IMR-90 (cell line): ENCODE results near the gene ERC2. TPM values are rescaled to one million over a fixed set of nuclear protein-coding genes. Genes with fewer than 3 reads are reported as not detected.
A peak's percentile ranks its signal among the peaks of the same experiment; 100 is the strongest.
"Not testable (repeated sequence)": the region's sequence is repeated elsewhere in the genome, so short reads cannot be mapped to it uniquely, and the experiment has no call there.

Source experiments
- ATAC-seq: fragments of 200-7000 bp; cut with Tn5 transposase; 2 replicates; pipeline ENCODE4 v1.9.1; 2020; ENCODE audit warnings: low read depth, mild to moderate bottlenecking, moderate library complexity
- BruUV-seq: library from RNA; stranded (reverse); fragments of 400-500 nt; replicated peaks from 2 replicates; lab custom pipeline; 2021; lab: Mats Ljungman, UMichigan
- CTCF ChIA-PET: fragments of 300-600 bp; formaldehyde crosslinking; extraction: SDS; loops from one replicate; lab custom pipeline; 2021; ENCODE audit warnings: antibody characterized with exemption; lab: Yijun Ruan, JAX
- POLR2A ChIA-PET: fragments of 300-600 bp; sonication (Branson Sonifier 250); formaldehyde crosslinking; loops from one replicate; lab custom pipeline; 2022; ENCODE audit warnings: antibody characterized with exemption; ENCODE audit not compliant: unreplicated experiment; lab: Charles Lee
- DNase-seq: peaks from one replicate; pipeline ENCODE4 v3.0.0; 2013
- H2AFZ ChIP-seq: replicated peaks from 2 replicates; pipeline ENCODE3; 2013; ENCODE audit warnings: low read length, mild to moderate bottlenecking; ENCODE audit not compliant: poor library complexity
- H2AK5ac ChIP-seq: 2 replicates; pipeline ENCODE4 v1.6.1; 2013; ENCODE audit warnings: low read depth, low read length, inconsistent platforms
- H2AK9ac ChIP-seq: replicated peaks from 2 replicates; pipeline ENCODE3; 2013; ENCODE audit warnings: mild to moderate bottlenecking, low read depth, low read length, moderate library complexity; ENCODE audit not compliant: poor library complexity
- H2BK120ac ChIP-seq: 2 replicates; pipeline ENCODE4 v1.6.1; 2013; ENCODE audit warnings: low read depth, low read length, inconsistent platforms
- H2BK15ac ChIP-seq: 3 replicates; pipeline ENCODE4 v1.6.1; 2013; ENCODE audit warnings: low read depth, low read length, inconsistent platforms
- H2BK20ac ChIP-seq: 2 replicates; pipeline ENCODE4 v1.6.1; 2013; ENCODE audit warnings: low read depth, mild to moderate bottlenecking, inconsistent platforms, low read length, moderate library complexity
- H2BK5ac ChIP-seq: 2 replicates; pipeline ENCODE4 v1.6.1; 2013; ENCODE audit warnings: mild to moderate bottlenecking, low read depth, low read length, inconsistent platforms; ENCODE audit not compliant: poor library complexity, severe bottlenecking
- H3K14ac ChIP-seq: replicated peaks from 2 replicates; pipeline ENCODE4 v1.6.1; 2013; ENCODE audit warnings: low read depth, low read length, inconsistent platforms
- H3K18ac ChIP-seq: 2 replicates; pipeline ENCODE4 v1.6.1; 2013; ENCODE audit warnings: low read depth, low read length, control low read depth
- H3K23ac ChIP-seq: 2 replicates; pipeline ENCODE4 v1.6.1; 2013; ENCODE audit warnings: low read depth, low read length, inconsistent platforms
- H3K27ac ChIP-seq: 2 replicates; pipeline ENCODE4 v1.5.1; 2013; ENCODE audit warnings: mild to moderate bottlenecking, control low read depth, low read length; ENCODE audit not compliant: insufficient read depth
- H3K27me3 ChIP-seq: 2 replicates; pipeline ENCODE4 v1.6.1; 2013; ENCODE audit warnings: low read length; ENCODE audit not compliant: control insufficient read depth, insufficient read depth
- H3K36me3 ChIP-seq: 2 replicates; pipeline ENCODE4 v1.6.1; 2013; ENCODE audit warnings: low read length, mixed read lengths; ENCODE audit not compliant: control insufficient read depth, insufficient read depth
- H3K4ac ChIP-seq: 2 replicates; pipeline ENCODE4 v1.6.1; 2013; ENCODE audit warnings: low read depth, low read length, inconsistent platforms
- H3K4me1 ChIP-seq: 2 replicates; pipeline ENCODE4 v1.6.1; 2013; ENCODE audit warnings: low read length, mixed read lengths; ENCODE audit not compliant: control insufficient read depth, insufficient read depth
- H3K4me2 ChIP-seq: 2 replicates; pipeline ENCODE4 v1.6.1; 2013; ENCODE audit warnings: low read depth, mild to moderate bottlenecking, control low read depth, low read length, moderate library complexity
- H3K4me3 ChIP-seq: 2 replicates; pipeline ENCODE4 v1.5.1; 2013; ENCODE audit warnings: low read depth, mild to moderate bottlenecking, control low read depth, low read length, moderate library complexity; ENCODE audit not compliant: insufficient read depth
- H3K56ac ChIP-seq: 2 replicates; pipeline ENCODE4 v1.6.1; 2013; ENCODE audit warnings: low read length, inconsistent platforms; ENCODE audit not compliant: insufficient read depth; ENCODE audit errors: extremely low read depth
- H3K79me1 ChIP-seq, 2 experiments: 2 replicates each; pipeline ENCODE4 v1.6.1; 2013; ENCODE audit warnings: low read length in 2 of 2, inconsistent platforms in 1 of 2, low read depth in 1 of 2
- H3K9ac ChIP-seq: 2 replicates; pipeline ENCODE4 v1.6.1; 2013; ENCODE audit warnings: low read depth, low read length, control low read depth
- H3K9me1 ChIP-seq: 2 replicates; pipeline ENCODE4 v1.6.1; 2013; ENCODE audit warnings: low read length, inconsistent platforms; ENCODE audit not compliant: insufficient read depth
- H3K9me3 ChIP-seq: 2 replicates; pipeline ENCODE4 v1.6.1; 2013; ENCODE audit warnings: low read length; ENCODE audit not compliant: control insufficient read depth, insufficient read depth
- H4K20me1 ChIP-seq: 2 replicates; pipeline ENCODE4 v1.6.1; 2013; ENCODE audit warnings: low read length, inconsistent platforms; ENCODE audit not compliant: insufficient read depth
- H4K5ac ChIP-seq: 2 replicates; pipeline ENCODE4 v1.6.1; 2013; ENCODE audit warnings: mild to moderate bottlenecking, low read depth, low read length, control low read depth
- H4K8ac ChIP-seq, 2 experiments: 2 replicates each; pipeline ENCODE4 v1.6.1; 2013; ENCODE audit warnings: low read depth in 2 of 2, low read length in 2 of 2, control low read depth in 1 of 2, inconsistent platforms in 1 of 2
- H4K91ac ChIP-seq: 2 replicates; pipeline ENCODE4 v1.6.1; 2013; ENCODE audit warnings: low read depth, low read length, inconsistent platforms; ENCODE audit not compliant: insufficient read depth
- MAFK ChIP-seq: IDR thresholded peaks from 2 replicates; pipeline ENCODE4 v1.6.1; 2012; ENCODE audit warnings: low read depth, low read length, improper control_type of control experiment
- WGBS, 2 experiments: methylation state at CpG; one replicate each; pipeline versions ENCODE4 v1.1.5 to v1.1.7; 2013; ENCODE audit warnings: missing lambda C conversion rate in 2 of 2; ENCODE audit not compliant: insufficient read length in 1 of 2; ENCODE audit errors: extremely low coverage in 2 of 2; 5-methylcytosine and 5-hydroxymethylcytosine counted together
- dilution Hi-C: fragments of 300-500 bp; cut with HindIII; formaldehyde crosslinking; loops from one replicate; pipeline ENCODE4 v1.14.3; 2018; ENCODE audit warnings: low sequenced_read_pairs; ENCODE audit not compliant: unreplicated experiment
- in situ Hi-C: fragments of 300-500 bp; cut with MboI; formaldehyde crosslinking; loops from 3 replicates; pipeline ENCODE4 v1.14.3; 2019; ENCODE audit warnings: low sequenced_read_pairs, inconsistent platforms, mixed read lengths
- intact Hi-C: fragments of 100-400 bp; cut with micrococcal nuclease; formaldehyde crosslinking; loops from 2 replicates; pipeline ENCODE4 v1.10.0; 2022
- polyA plus RNA-seq, 3 experiments: library from polyadenylated mRNA; depleted of rRNA; stranded (reverse); fragments of >200 nt; gene quantifications; 2 replicates each; pipeline ENCODE4 v1.2.3, GENCODE V29; 2012; ENCODE audit warnings: low replicate concordance in 1 of 3
- total RNA-seq: library from RNA; depleted of rRNA; stranded (reverse); fragments of >200 nt; gene quantifications from 2 replicates; pipeline ENCODE4 v1.2.3, GENCODE V29; 2012

Gene ERC2
- total and polyA plus RNA-seq, 2 of the 4 experiments (the other 2 are of a cell fraction): 0.17 to 0.18 TPM

- H3K27ac ChIP-seq, H3K9me3 ChIP-seq, POLR2A ChIA-PET, dilution Hi-C loops, H3K23ac ChIP-seq, H3K18ac ChIP-seq, H3K27me3 ChIP-seq, H3K4ac ChIP-seq, H4K91ac ChIP-seq, in situ Hi-C loops, H4K8ac ChIP-seq, H2AFZ ChIP-seq, DNase-seq, CTCF ChIA-PET, H3K79me1 ChIP-seq, H2BK5ac ChIP-seq, H3K4me2 ChIP-seq, H2BK120ac ChIP-seq, intact Hi-C loops, H4K20me1 ChIP-seq, H2AK9ac ChIP-seq, H2AK5ac ChIP-seq, H3K4me1 ChIP-seq, H4K5ac ChIP-seq, H3K56ac ChIP-seq, H3K4me3 ChIP-seq, H3K14ac ChIP-seq, H2BK20ac ChIP-seq, ATAC-seq, H3K9ac ChIP-seq, H3K36me3 ChIP-seq, H2BK15ac ChIP-seq, H3K9me1 ChIP-seq, BruUV-seq: not testable (repeated sequence)
- TF ChIP-seq MAFK: peak; percentile 86
- WGBS, 2 experiments: no CpG with 5 or more reads among the region's 1 CpG
These were observed 401.9 kb downstream of the ERC2 start for GRCh38 chr3:56066405-56066804.
